CD8-positive, alpha-beta memory T cell (primary cell): ENCODE results near the gene AURKA. TPM values are rescaled to one million over a fixed set of nuclear protein-coding genes. Genes with fewer than 3 reads are reported as not detected.
A peak's percentile ranks its signal among the peaks of the same experiment; 100 is the strongest.

ENCODE experiments used
- CTCF ChIA-PET: fragments of 350-600 bp; sonication (Branson Sonifier 250); formaldehyde crosslinking; loops from one replicate; lab custom pipeline; 2021; ENCODE audit warnings: antibody characterized with exemption; lab: Charles Lee
- POLR2A ChIA-PET: fragments of 350-600 bp; sonication (Branson Sonifier 250); formaldehyde crosslinking; loops from one replicate; lab custom pipeline; 2021; ENCODE audit warnings: antibody characterized with exemption; lab: Charles Lee
- DNase-seq, 5 donors: peaks; one replicate each; pipeline versions ENCODE4 v3.0.0 to v3.0.0-alpha.2; 2020 to 2022; ENCODE audit warnings: mixed read lengths in 1 of 5
- H3K27ac ChIP-seq: one replicate; pipeline ENCODE4 v1.7.0; 2013; ENCODE audit warnings: low read depth, mild to moderate bottlenecking, low read length, moderate library complexity
- H3K27me3 ChIP-seq: 2 replicates; pipeline ENCODE4 v1.7.0; 2013; ENCODE audit warnings: low read length, mild to moderate bottlenecking; ENCODE audit not compliant: insufficient read depth, poor library complexity, severe bottlenecking
- H3K36me3 ChIP-seq: 2 replicates; pipeline ENCODE4 v1.7.0; 2013; ENCODE audit warnings: mild to moderate bottlenecking, low read length, moderate library complexity; ENCODE audit not compliant: insufficient read depth
- H3K4me1 ChIP-seq: 2 replicates; pipeline ENCODE4 v1.7.0; 2013; ENCODE audit warnings: mild to moderate bottlenecking, low read length, moderate library complexity; ENCODE audit not compliant: insufficient read depth
- H3K4me3 ChIP-seq: 2 replicates; pipeline ENCODE4 v1.7.0; 2013; ENCODE audit warnings: mild to moderate bottlenecking, low read length
- H3K9me3 ChIP-seq: 2 replicates; pipeline ENCODE4 v1.7.0; 2013; ENCODE audit warnings: mild to moderate bottlenecking, low read length
- H3K27ac Mint-ChIP-seq, 8 donors: one replicate each; pipeline ENCODE4 v1.8.0; 2020 to 2021; ENCODE audit warnings: mixed read lengths in 8 of 8, mild to moderate bottlenecking in 6 of 8, inconsistent platforms in 3 of 8, moderate library complexity in 3 of 8
- H3K27me3 Mint-ChIP-seq, 2 donors: one replicate each; pipeline ENCODE4 v1.8.0; 2020 to 2021; ENCODE audit warnings: mixed read lengths in 2 of 2, mild to moderate bottlenecking in 1 of 2, moderate library complexity in 1 of 2
- H3K36me3 Mint-ChIP-seq, 3 donors: one replicate each; pipeline ENCODE4 v1.8.0; 2020 to 2021; ENCODE audit warnings: mixed read lengths in 3 of 3, inconsistent platforms in 1 of 3, mild to moderate bottlenecking in 1 of 3
- H3K4me1 Mint-ChIP-seq, 3 donors: one replicate each; pipeline ENCODE4 v1.8.0; 2020 to 2021; ENCODE audit warnings: mixed read lengths in 3 of 3, inconsistent platforms in 1 of 3, mild to moderate bottlenecking in 1 of 3
- H3K4me3 Mint-ChIP-seq, 7 donors: one replicate each; pipeline ENCODE4 v1.8.0; 2020 to 2021; ENCODE audit warnings: mixed read lengths in 7 of 7, mild to moderate bottlenecking in 6 of 7, moderate library complexity in 4 of 7, inconsistent platforms in 2 of 7
- H3K9me3 Mint-ChIP-seq, 5 donors: one replicate each; pipeline ENCODE4 v1.8.0; 2020 to 2022; ENCODE audit warnings: mixed read lengths in 5 of 5, mild to moderate bottlenecking in 3 of 5, moderate library complexity in 2 of 5, inconsistent platforms in 1 of 5
- polyA plus RNA-seq: library from polyadenylated mRNA; unstranded; fragments of 300-500 nt; fragmentation: Illumina TruSeq; gene quantifications from one replicate; pipeline ENCODE4 v1.2.3, GENCODE V29; 2021
- total RNA-seq, 2 experiments: library from RNA; stranded (reverse); gene quantifications; one replicate each; pipeline ENCODE4 v1.2.3, GENCODE V29; 2021

AURKA gene
- total and polyA plus RNA-seq, 3 experiments from 2014 or later: 1.7 to 50.8 (median 49.2) TPM

DNA sequence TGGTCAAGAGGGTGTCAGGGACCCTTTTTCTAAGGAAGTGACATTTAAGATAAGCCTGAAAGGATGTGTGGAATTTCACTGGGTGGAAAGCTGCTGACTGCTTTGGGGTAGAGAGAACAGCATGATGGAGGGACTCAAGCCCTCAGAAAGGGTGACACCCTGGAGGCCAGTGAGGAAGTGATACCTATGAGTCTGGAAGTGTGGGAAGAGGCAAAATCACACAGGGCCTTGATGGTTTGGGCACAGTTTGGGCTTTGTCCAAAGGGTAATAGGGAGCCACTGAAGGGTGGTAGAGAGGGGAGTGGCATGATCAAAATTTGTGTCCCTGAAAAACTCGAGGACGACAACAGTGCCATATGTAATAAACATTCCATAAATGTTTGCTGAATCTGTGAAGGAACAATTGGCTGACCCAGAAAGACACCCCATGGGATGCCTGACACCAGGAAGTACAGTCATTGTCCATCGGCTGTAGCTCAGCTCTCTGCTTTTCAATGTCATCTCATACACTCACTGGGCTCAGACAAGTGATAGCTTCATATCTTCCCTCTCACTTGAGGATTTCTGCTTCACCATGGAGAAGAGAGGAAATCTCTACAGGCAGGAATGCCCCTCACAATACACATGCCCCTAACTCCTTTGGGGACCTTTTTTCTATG, 41.3 kb upstream of the AURKA start:
- Mint-ChIP-seq H3K27ac (peak overlapping the region; percentile 70 to 96 (median 86)), H3K36me3 (peaks cover 2 to 9% (median 5%) of the 10 kb centered on the region in 3 donors), H3K27me3 (peaks cover 0 to 1% of the 10 kb centered on the region in 2 donors), H3K9me3 (no peaks in the 10 kb centered on the region), H3K4me1 (peaks cover 52 to 66% (median 61%) of the 10 kb centered on the region in 3 donors), H3K4me3 (peak overlapping the region; percentile 2 to 71 (median 51))
- Histone ChIP-seq H3K4me3 (no peak overlapping the region), H3K4me1 (peaks cover 55% of the 10 kb centered on the region), H3K27ac (peak overlapping the region; percentile 50), H3K36me3 (peaks cover 11% of the 10 kb centered on the region), H3K9me3 (no peaks in the 10 kb centered on the region), H3K27me3 (no peaks in the 10 kb centered on the region)
- no peak for DNase-seq
- POLR2A ChIA-PET: interaction anchor here (0.9 kb wide), 2 partner anchors 14 to 21 kb away, joined by 3 read pairs; partner anchors contain the start of gene CASS4
- CTCF ChIA-PET: interaction anchor here (1.4 kb wide), 1 partner anchor 14 kb away, joined by 4 read pairs; no protein-coding TSS in a partner anchor

GRCh38 chr20:56431471-56431870, 39.5 kb upstream of the AURKA start:
- Mint-ChIP-seq H3K27me3 (peaks cover 0 to 1% of the 10 kb centered on the region in 2 donors), H3K27ac (no peak overlapping the region), H3K4me3 (no peak overlapping the region), H3K36me3 (peaks cover 2 to 14% (median 2%) of the 10 kb centered on the region in 3 donors), H3K4me1 (peaks cover 57 to 69% (median 62%) of the 10 kb centered on the region in 3 donors), H3K9me3 (no peaks in the 10 kb centered on the region)
- H3K36me3 ChIP-seq: no peaks in the 10 kb centered on the region
- no peak overlapping the region for H3K27ac ChIP-seq
- H3K4me3 ChIP-seq: no peak overlapping the region
- ChIA-PET POLR2A (interaction anchor here (0.5 kb wide), 1 partner anchor 34 kb away, joined by 3 read pairs; no protein-coding TSS in a partner anchor), CTCF (interaction anchor here (0.6 to 2.4 kb wide), 2 partner anchors 22 to 1042 kb away, joined by 3 to 6 read pairs; no protein-coding TSS in a partner anchor)
- no peaks in the 10 kb centered on the region for H3K9me3 ChIP-seq
- no peak for DNase-seq
- H3K4me1 ChIP-seq: peaks cover 49% of the 10 kb centered on the region
- no peaks in the 10 kb centered on the region for H3K27me3 ChIP-seq

DNA sequence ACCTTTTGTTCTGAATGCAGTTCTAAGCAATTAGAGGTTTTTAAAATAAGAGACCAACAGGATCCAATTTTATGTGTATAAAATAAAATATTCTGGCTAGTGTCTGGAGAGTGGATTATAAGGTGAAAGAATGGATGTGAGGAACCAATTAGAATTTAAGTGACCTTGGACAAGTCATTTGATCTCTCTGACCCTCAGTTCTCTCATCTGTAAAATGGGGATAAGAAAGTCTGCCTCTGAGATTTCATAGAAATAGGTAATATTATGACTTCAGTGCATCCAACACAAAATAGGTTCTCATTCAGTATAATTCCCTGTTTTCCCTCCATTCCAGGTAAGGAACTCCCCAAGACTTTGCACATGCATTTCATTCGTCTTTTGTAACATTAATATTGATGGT, 38.9 kb upstream of the AURKA start:
- Histone ChIP-seq H3K36me3 (no peaks in the 10 kb centered on the region), H3K27me3 (no peaks in the 10 kb centered on the region), H3K4me3 (no peak overlapping the region), H3K27ac (no peak overlapping the region), H3K4me1 (peaks cover 49% of the 10 kb centered on the region), H3K9me3 (no peaks in the 10 kb centered on the region)
- Mint-ChIP-seq H3K4me1 (peaks cover 56 to 71% (median 63%) of the 10 kb centered on the region in 3 donors), H3K36me3 (peaks cover 2 to 14% (median 2%) of the 10 kb centered on the region in 3 donors), H3K4me3 (peak overlapping the region in 1 of 7 donors; percentile 44), H3K27ac (peak overlapping the region in 5 of 8 donors; percentile 41 to 89 (median 56)), H3K9me3 (no peaks in the 10 kb centered on the region), H3K27me3 (peaks cover 0 to 1% of the 10 kb centered on the region in 2 donors)
- ChIA-PET POLR2A (interaction anchor here (0.5 kb wide), 1 partner anchor 33 kb away, joined by 3 read pairs; no protein-coding TSS in a partner anchor), CTCF (interaction anchor here (2.4 to 3.2 kb wide), 2 partner anchors 12 to 22 kb away, joined by 6 to 11 read pairs; no protein-coding TSS in a partner anchor)
- DNase-seq: no peak

GRCh38 chr20:56430461-56430860, 38.4 kb upstream of the AURKA start:
- Mint-ChIP-seq H3K9me3 (no peaks in the 10 kb centered on the region), H3K4me3 (peak overlapping the region in 6 of 7 donors; percentile 72 to 91 (median 88)), H3K27ac (peak overlapping the region in 7 of 8 donors; percentile 41 to 98 (median 89)), H3K36me3 (peaks cover 2 to 14% (median 2%) of the 10 kb centered on the region in 3 donors), H3K4me1 (peaks cover 55 to 74% (median 64%) of the 10 kb centered on the region in 3 donors), H3K27me3 (peaks cover 0 to 1% of the 10 kb centered on the region in 2 donors)
- no peak for DNase-seq
- Histone ChIP-seq H3K27me3 (no peaks in the 10 kb centered on the region), H3K36me3 (no peaks in the 10 kb centered on the region), H3K9me3 (no peaks in the 10 kb centered on the region), H3K4me3 (no peak overlapping the region), H3K4me1 (peaks cover 49% of the 10 kb centered on the region), H3K27ac (no peak overlapping the region)
- CTCF ChIA-PET: interaction anchor here (2.4 to 3.2 kb wide), 2 partner anchors 11 to 21 kb away, joined by 6 to 11 read pairs; no protein-coding TSS in a partner anchor
- POLR2A ChIA-PET: no interaction called here

- H3K27me3 Mint-ChIP-seq: peaks cover 0 to 1% of the 10 kb centered on the region in 2 donors
- no peak for DNase-seq
- H3K4me3 ChIP-seq: peak overlapping the region; percentile 63
- CTCF ChIA-PET: interaction anchor here (1.3 to 3.2 kb wide), 3 partner anchors 11 to 38 kb away, joined by 3 to 11 read pairs (median 6); partner anchors contain the start of genes AURKA and CSTF1
- H3K27me3 ChIP-seq: no peaks in the 10 kb centered on the region
- H3K27ac Mint-ChIP-seq: peak overlapping the region; percentile 41 to 98 (median 94)
- no peak overlapping the region for H3K27ac ChIP-seq
- H3K4me1 ChIP-seq: peaks cover 49% of the 10 kb centered on the region
- no peaks in the 10 kb centered on the region for H3K36me3 ChIP-seq
- no peaks in the 10 kb centered on the region for H3K9me3 Mint-ChIP-seq
- peaks cover 53 to 72% (median 66%) of the 10 kb centered on the region in 3 donors for H3K4me1 Mint-ChIP-seq
- H3K4me3 Mint-ChIP-seq: peak overlapping the region; percentile 72 to 91 (median 88)
- H3K9me3 ChIP-seq: no peaks in the 10 kb centered on the region
- POLR2A ChIA-PET: no interaction called here
- H3K36me3 Mint-ChIP-seq: peaks cover under 1 to 14% (median 2%) of the 10 kb centered on the region in 3 donors
Observed at GRCh38 chr20:56429941-56430340, 37.9 kb upstream of the AURKA start.

GRCh38 chr20:56429502-56429901, 37.5 kb upstream of the AURKA start:
- H3K36me3 Mint-ChIP-seq: peaks cover 0 to 14% (median 2%) of the 10 kb centered on the region in 3 donors
- H3K27me3 ChIP-seq: no peaks in the 10 kb centered on the region

GRCh38 chr20:56428881-56429280, 36.9 kb upstream of the AURKA start:
- Histone ChIP-seq H3K27me3 (no peaks in the 10 kb centered on the region), H3K27ac (no peak overlapping the region), H3K4me3 (peak overlapping the region; percentile 63), H3K36me3 (no peaks in the 10 kb centered on the region), H3K9me3 (no peaks in the 10 kb centered on the region), H3K4me1 (peaks cover 45% of the 10 kb centered on the region)
- Mint-ChIP-seq H3K4me3 (peak overlapping the region; percentile 72 to 91 (median 88)), H3K27ac (peak overlapping the region; percentile 41 to 98 (median 94)), H3K9me3 (no peaks in the 10 kb centered on the region), H3K36me3 (peaks cover 0 to 10% (median 2%) of the 10 kb centered on the region in 3 donors), H3K27me3 (peaks cover 0 to 1% of the 10 kb centered on the region in 2 donors), H3K4me1 (peaks cover 49 to 64% (median 58%) of the 10 kb centered on the region in 3 donors)
- CTCF ChIA-PET: interaction anchor here (1.2 to 3.2 kb wide), 4 partner anchors 9 to 40 kb away, joined by 3 to 11 read pairs (median 4); partner anchors contain the start of genes AURKA, CSTF1 and RTF2
- POLR2A ChIA-PET: no interaction called here
- no peak for DNase-seq

More at GRCh38 chr20:56429502-56429901, 37.5 kb upstream of the AURKA start:
- no peak for DNase-seq
- Histone ChIP-seq H3K4me3 (peak overlapping the region; percentile 63), H3K9me3 (no peaks in the 10 kb centered on the region), H3K27ac (no peak overlapping the region), H3K4me1 (peaks cover 49% of the 10 kb centered on the region), H3K36me3 (no peaks in the 10 kb centered on the region)
- CTCF ChIA-PET: interaction anchor here (1.2 to 3.2 kb wide), 4 partner anchors 10 to 37 kb away, joined by 3 to 11 read pairs (median 4); partner anchors contain the start of genes AURKA and CSTF1
- H3K27ac Mint-ChIP-seq: peak overlapping the region; percentile 41 to 98 (median 94)
- peaks cover 52 to 69% (median 63%) of the 10 kb centered on the region in 3 donors for H3K4me1 Mint-ChIP-seq
- peak overlapping the region; percentile 72 to 91 (median 88) for H3K4me3 Mint-ChIP-seq
- POLR2A ChIA-PET: no interaction called here
- no peaks in the 10 kb centered on the region for H3K9me3 Mint-ChIP-seq
- H3K27me3 Mint-ChIP-seq: peaks cover 0 to 1% of the 10 kb centered on the region in 2 donors
